Progenitor cell of endocrine pancreas (in vitro differentiated cells): ENCODE measurements around the gene ATF1. TPM values are rescaled to one million over a fixed set of nuclear protein-coding genes. Genes with fewer than 3 reads are reported as not detected.

Experiments used
- DNase-seq: peaks from one replicate; pipeline ENCODE4 v3.0.0; 2021; ENCODE audit warnings: low spot score; ENCODE audit not compliant: unreplicated experiment
- H3K27ac Mint-ChIP-seq: 2 replicates; pipeline ENCODE4 v1.8.0; 2021; ENCODE audit warnings: mild to moderate bottlenecking, moderate library complexity, mixed read lengths
- H3K27me3 Mint-ChIP-seq: 2 replicates; pipeline ENCODE4 v1.8.0; 2021; ENCODE audit warnings: mixed read lengths
- H3K36me3 Mint-ChIP-seq: 2 replicates; pipeline ENCODE4 v1.8.0; 2022; ENCODE audit warnings: mixed read lengths; ENCODE audit not compliant: insufficient read depth
- H3K4me1 Mint-ChIP-seq: 2 replicates; pipeline ENCODE4 v1.8.0; 2021; ENCODE audit warnings: low read depth, mixed read lengths
- H3K4me3 Mint-ChIP-seq: 2 replicates; pipeline ENCODE4 v1.8.0; 2021; ENCODE audit warnings: low read depth, mild to moderate bottlenecking, moderate library complexity, mixed read lengths
- H3K9me3 Mint-ChIP-seq: 2 replicates; pipeline ENCODE4 v1.8.0; 2021; ENCODE audit warnings: low read depth, mixed read lengths
- total RNA-seq: library from RNA; stranded (reverse); gene quantifications from 2 replicates; pipeline ENCODE4 v1.2.1, GENCODE V29; 2021
- TF ChIP-seq, protein P1 (sequence below): fragments of 200-600 bp; sonication (generic); IDR thresholded peaks from one replicate; pipeline ENCODE4 v1.5.0; 2021; ENCODE audit warnings: antibody characterized with exemption, mild to moderate bottlenecking; ENCODE audit not compliant: unreplicated experiment

Gene ATF1
- total RNA-seq, 1 donor from 2014 or later = 30.1 TPM

GRCh38 chr12:50723865-50724264, 40.0 kb upstream of the ATF1 start:
- no peaks in the 10 kb centered on the region for H3K4me1 Mint-ChIP-seq
- H3K4me3 Mint-ChIP-seq = no peak overlapping the region
- H3K36me3 Mint-ChIP-seq = peaks cover 32% of the 10 kb centered on the region
- no peaks in the 10 kb centered on the region for H3K27me3 Mint-ChIP-seq
- H3K27ac Mint-ChIP-seq = no peak overlapping the region
- TF ChIP-seq, protein P1, sequence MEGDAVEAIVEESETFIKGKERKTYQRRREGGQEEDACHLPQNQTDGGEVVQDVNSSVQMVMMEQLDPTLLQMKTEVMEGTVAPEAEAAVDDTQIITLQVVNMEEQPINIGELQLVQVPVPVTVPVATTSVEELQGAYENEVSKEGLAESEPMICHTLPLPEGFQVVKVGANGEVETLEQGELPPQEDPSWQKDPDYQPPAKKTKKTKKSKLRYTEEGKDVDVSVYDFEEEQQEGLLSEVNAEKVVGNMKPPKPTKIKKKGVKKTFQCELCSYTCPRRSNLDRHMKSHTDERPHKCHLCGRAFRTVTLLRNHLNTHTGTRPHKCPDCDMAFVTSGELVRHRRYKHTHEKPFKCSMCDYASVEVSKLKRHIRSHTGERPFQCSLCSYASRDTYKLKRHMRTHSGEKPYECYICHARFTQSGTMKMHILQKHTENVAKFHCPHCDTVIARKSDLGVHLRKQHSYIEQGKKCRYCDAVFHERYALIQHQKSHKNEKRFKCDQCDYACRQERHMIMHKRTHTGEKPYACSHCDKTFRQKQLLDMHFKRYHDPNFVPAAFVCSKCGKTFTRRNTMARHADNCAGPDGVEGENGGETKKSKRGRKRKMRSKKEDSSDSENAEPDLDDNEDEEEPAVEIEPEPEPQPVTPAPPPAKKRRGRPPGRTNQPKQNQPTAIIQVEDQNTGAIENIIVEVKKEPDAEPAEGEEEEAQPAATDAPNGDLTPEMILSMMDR = no peak
- DNase-seq = no peak
- H3K9me3 Mint-ChIP-seq = no peaks in the 10 kb centered on the region

DNA sequence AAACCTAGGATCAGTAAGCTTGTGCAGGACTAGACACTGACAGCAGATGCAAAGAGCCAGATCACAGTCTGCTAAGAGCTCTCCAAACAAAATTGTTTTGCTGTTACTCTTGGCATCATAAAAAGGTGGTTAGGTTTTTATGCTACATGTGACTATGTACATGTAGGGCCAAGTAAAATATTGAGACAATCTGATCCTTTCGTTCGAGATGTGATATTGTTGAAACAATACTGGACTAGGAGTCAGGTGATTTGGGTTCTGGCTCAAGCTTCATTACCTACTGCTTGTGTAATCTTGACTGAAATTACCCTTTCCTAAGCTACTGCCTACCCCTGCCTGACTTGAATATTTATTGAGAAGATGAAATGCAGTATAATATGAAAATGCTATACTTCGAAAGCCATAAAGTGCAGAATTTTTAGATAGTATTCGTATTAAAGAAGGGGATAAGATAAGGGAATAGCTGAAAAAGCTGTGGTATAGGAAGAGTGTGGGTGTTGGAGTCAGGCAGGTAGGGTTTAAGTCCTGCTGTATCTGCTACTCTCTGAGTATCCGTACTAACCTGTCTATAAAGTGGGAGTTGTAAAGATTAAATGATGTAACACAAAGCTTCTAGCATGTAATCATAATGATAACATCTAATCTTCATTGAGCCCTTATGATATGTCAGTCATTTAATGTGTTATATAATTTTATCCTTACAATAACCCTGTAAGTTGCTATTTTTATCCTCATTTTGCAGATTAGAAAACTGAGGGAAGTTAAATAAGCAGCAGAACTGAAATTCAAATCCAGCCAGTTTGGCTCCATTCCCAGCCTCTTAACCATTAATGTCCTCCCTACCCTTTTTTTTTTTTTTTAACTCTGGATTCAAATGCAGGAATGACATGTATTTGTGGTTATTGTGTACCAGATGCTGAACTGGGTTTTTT, 38.6 kb upstream of the ATF1 start:
- peaks cover 36% of the 10 kb centered on the region for H3K36me3 Mint-ChIP-seq
- H3K4me1 Mint-ChIP-seq = no peaks in the 10 kb centered on the region
- H3K9me3 Mint-ChIP-seq = no peaks in the 10 kb centered on the region
- no peak for DNase-seq
- H3K27me3 Mint-ChIP-seq = no peaks in the 10 kb centered on the region
- H3K4me3 Mint-ChIP-seq = no peak overlapping the region
- no peak overlapping the region for H3K27ac Mint-ChIP-seq
- TF ChIP-seq, protein P1 = no peak

DNA sequence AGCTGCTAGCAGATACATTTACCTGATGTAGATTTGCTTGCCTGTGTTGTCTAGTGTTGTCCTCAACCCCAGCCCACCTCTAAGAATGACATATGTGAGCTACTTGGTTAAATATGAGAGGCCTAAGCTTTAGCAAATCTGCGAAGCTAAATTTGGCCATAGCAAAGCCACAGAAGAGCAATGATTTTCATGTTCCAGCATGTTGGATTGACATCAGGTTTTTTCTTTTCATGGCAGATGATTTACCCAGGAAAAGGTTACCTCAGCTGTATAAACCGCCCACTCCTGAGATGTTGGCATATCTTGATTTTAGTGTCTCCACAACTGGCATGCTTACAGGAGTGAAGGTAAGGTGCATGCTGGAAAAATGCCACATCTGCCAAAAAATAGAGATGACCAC, 36.4 kb upstream of the ATF1 start:
- DNase-seq = no peak
- Mint-ChIP-seq H3K27me3 (no peaks in the 10 kb centered on the region), H3K4me1 (no peaks in the 10 kb centered on the region), H3K36me3 (peaks cover 42% of the 10 kb centered on the region), H3K9me3 (no peaks in the 10 kb centered on the region), H3K4me3 (no peak overlapping the region), H3K27ac (no peak overlapping the region)
- TF ChIP-seq, protein P1 = no peak

DNA sequence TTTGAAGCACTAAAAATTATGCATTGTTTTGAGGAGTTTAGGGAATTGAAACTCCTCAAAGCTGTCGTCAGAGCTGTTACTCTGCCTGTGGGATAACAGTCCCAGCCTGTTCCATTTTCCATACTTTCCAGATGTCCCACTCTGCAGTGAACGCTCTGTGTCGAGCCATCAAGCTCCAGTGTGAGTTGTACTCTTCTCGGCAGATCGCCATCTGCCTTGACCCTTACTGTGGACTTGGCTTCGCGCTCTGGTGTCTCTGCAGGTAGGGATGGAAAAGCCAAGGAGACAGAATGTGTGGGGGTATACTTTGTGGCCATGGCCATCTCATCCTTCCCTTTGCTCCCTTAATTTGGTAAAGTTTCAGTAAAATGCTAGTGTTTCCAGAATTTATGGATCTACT, 35.5 kb upstream of the ATF1 start:
- Mint-ChIP-seq H3K9me3 (no peaks in the 10 kb centered on the region), H3K4me3 (no peak overlapping the region), H3K4me1 (no peaks in the 10 kb centered on the region), H3K27ac (no peak overlapping the region), H3K36me3 (peaks cover 38% of the 10 kb centered on the region), H3K27me3 (no peaks in the 10 kb centered on the region)
- TF ChIP-seq, protein P1 = no peak
- DNase-seq = no peak

DNA sequence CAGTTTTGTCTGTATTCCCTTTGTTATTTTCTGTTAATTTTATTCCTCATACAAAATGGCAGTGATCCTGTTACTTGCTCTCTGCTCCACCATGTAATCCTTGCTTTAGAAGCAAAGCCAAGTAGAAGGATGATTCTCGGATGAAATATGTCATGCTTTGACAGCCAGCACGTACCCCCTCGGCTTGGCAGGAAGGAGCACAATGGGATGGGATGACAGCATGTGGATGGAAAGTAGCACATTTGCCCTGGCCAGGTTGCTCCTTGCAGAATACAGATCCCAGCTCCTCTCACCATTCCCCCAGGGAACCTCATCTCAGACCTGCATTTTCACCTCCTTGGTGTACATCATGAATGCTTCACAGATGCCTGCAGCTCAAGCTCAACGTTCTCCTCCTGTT, 35.1 kb upstream of the ATF1 start:
- no peak overlapping the region for H3K4me3 Mint-ChIP-seq
- no peak for DNase-seq
- TF ChIP-seq, protein P1 = no peak
- H3K36me3 Mint-ChIP-seq = peaks cover 35% of the 10 kb centered on the region
- H3K4me1 Mint-ChIP-seq = no peaks in the 10 kb centered on the region
- no peaks in the 10 kb centered on the region for H3K27me3 Mint-ChIP-seq
- H3K9me3 Mint-ChIP-seq = no peaks in the 10 kb centered on the region
- H3K27ac Mint-ChIP-seq = no peak overlapping the region
